Subcutaneous adipose tissue (tissue), 4 donors: ENCODE data around the gene ADARB2. TPM values are rescaled to one million over a fixed set of nuclear protein-coding genes. Genes with fewer than 3 reads are reported as not detected.

Source experiments
- CTCF ChIP-seq: fragments of 450-650 bp; IDR thresholded peaks from one replicate; pipeline ENCODE4 v1.5.1; 2016; ENCODE audit warnings: low read depth, mild to moderate bottlenecking, control low read depth, antibody characterized with exemption, moderate library complexity
- total RNA-seq, 4 donors: library from RNA; depleted of rRNA; stranded (reverse); fragments of >200 nt; gene quantifications; one replicate each; pipeline ENCODE4 v1.1.0, GENCODE V29; 2016

ADARB2 gene
- total RNA-seq, 4 donors from 2014 or later = under 0.01 to 0.65 (median 0.44) TPM; not detected in 1

- no peak for TF ChIP-seq CTCF
Observed at GRCh38 chr10:1658658-1659057, 78.7 kb downstream of the ADARB2 start.

- no peak for TF ChIP-seq CTCF
Observed at GRCh38 chr10:1657479-1657878, 79.8 kb downstream of the ADARB2 start.

- TF ChIP-seq CTCF = no peak
Observed at GRCh38 chr10:1655367-1655766, 82.0 kb downstream of the ADARB2 start.

GRCh38 chr10:1654811-1655356 lies 82.4 kb downstream of the ADARB2 start:
- TF ChIP-seq CTCF = no peak

GRCh38 chr10:1654247-1654646 lies 83.1 kb downstream of the ADARB2 start:
- no peak for TF ChIP-seq CTCF

- no peak for TF ChIP-seq CTCF
Observed at GRCh38 chr10:1653321-1653720, 84.0 kb downstream of the ADARB2 start.

GRCh38 chr10:1652151-1652550 lies 85.2 kb downstream of the ADARB2 start:
- no peak for TF ChIP-seq CTCF
